ENCODE results near the gene VPS52. TPM values are rescaled to one million over a fixed set of nuclear protein-coding genes. Genes with fewer than 3 reads are reported as not detected.

VPS52 gene
- total and polyA plus RNA-seq, 9 of the 15 experiments (the other 6 are each of a cell fraction or from before 2014, with no cell fraction given) = 24.4 to 103 (median 40.2) TPM

GRCh38 chr6:33273924-33274902, 2.5 kb upstream of the VPS52 start:
- Histone ChIP-seq H3K9ac (ENCODE audit: insufficient read depth in 1 of 2, low read depth in 2 of 2, low read length in 2 of 2) (peak overlapping the region; percentile 90 to 100), H4K20me1 (replicated peaks; ENCODE audit: control insufficient read depth, insufficient read depth, low read length) (peaks cover 42% of the 10 kb centered on the region), H3K27ac (ENCODE audit: extremely low read depth, low read depth, low read length) (peak overlapping the region; percentile 98), H3K79me2 (ENCODE audit: control insufficient read depth, insufficient read depth, low read length) (peaks cover 68% of the 10 kb centered on the region), H3K9me1 (ENCODE audit: control insufficient read depth, insufficient read depth, low read length) (no peaks in the 10 kb centered on the region), H3K27me3 (ENCODE audit: control insufficient read depth in 2 of 2, insufficient read depth in 2 of 2, low read length in 2 of 2) (no peaks in the 10 kb centered on the region; a peak in 1 of 5 replicates), H3K4me3 (peak overlapping the region; percentile 93), H2AFZ (ENCODE audit: low read depth, low read length) (no peak overlapping the region), H3K9me3 (replicated peaks; ENCODE audit: control insufficient read depth, insufficient read depth, low read depth, low read length) (no peaks in the 10 kb centered on the region), H3K36me3 (ENCODE audit: control insufficient read depth, insufficient read depth, low read length) (peaks cover 76% of the 10 kb centered on the region), H3K4me1 (replicated peaks in 1 of 2; ENCODE audit: control insufficient read depth in 2 of 2, insufficient read depth in 2 of 2, low read length in 2 of 2) (peaks cover 34 to 38% of the 10 kb centered on the region in 2 experiments), H3K4me2 (ENCODE audit: insufficient read depth, low read length) (peak overlapping the region; percentile 99)
- intact Hi-C loops (cut with micrococcal nuclease) = loop anchor here (10.0 kb wide), 1 partner anchor 301 kb away; no protein-coding TSS in a partner anchor
- BruUV-seq (replicated peaks) = no TSS peak
- ATAC-seq (no peak), DNase-seq (ENCODE audit: extremely low read depth in 1 of 4, low spot score in 3 of 4) (peak in 1 of 4 experiments; percentile 34), FAIRE-seq (no peak)
- in situ Hi-C loops (cut with MboI) = loop anchor here (10.0 kb wide), 1 partner anchor 131 kb away; no protein-coding TSS in a partner anchor
- CTCF ChIA-PET (ENCODE audit: low intra/inter-chr PET ratio) = no interaction called here
- WGBS (ENCODE audit: insufficient coverage, low coverage, missing lambda C conversion rate) = 6% methylated on average over 14 of the region's 14 CpGs
- POLR2A ChIA-PET = interaction anchor here (0.5 to 8.1 kb wide), 10 partner anchors 8 to 302 kb away, joined by 3 to 90 read pairs (median 3); partner anchors contain the start of genes PFDN6 and WDR46
- peak; percentile 30 for TF ChIP-seq KDM5B (IDR thresholded peaks at IDR 0.05; ENCODE audit: insufficient replicate concordance, low read depth, low read length)
- no peak for TF ChIP-seq HOXB6 (CRISPR knock-in tag; IDR thresholded peaks at IDR 0.05; ENCODE audit: borderline replicate concordance)
- 0 out of 4 replicates have a peak, but pooled peaks of 1 of the 2 experiments have one; percentile 28 for TF ChIP-seq FOXA3 (CRISPR knock-in tag; conservative IDR thresholded peaks at IDR 0.05 in 1 of 2, IDR thresholded peaks at IDR 0.05 in 1 of 2)
- TF ChIP-seq POLR2A (conservative IDR thresholded peaks at IDR 0.05) = peak; percentile 74
- peak; percentile 59 for TF ChIP-seq POLR2B (IDR thresholded peaks at IDR 0.05; ENCODE audit: low read depth, partially characterized antibody)
- TF ChIP-seq, protein P1, sequence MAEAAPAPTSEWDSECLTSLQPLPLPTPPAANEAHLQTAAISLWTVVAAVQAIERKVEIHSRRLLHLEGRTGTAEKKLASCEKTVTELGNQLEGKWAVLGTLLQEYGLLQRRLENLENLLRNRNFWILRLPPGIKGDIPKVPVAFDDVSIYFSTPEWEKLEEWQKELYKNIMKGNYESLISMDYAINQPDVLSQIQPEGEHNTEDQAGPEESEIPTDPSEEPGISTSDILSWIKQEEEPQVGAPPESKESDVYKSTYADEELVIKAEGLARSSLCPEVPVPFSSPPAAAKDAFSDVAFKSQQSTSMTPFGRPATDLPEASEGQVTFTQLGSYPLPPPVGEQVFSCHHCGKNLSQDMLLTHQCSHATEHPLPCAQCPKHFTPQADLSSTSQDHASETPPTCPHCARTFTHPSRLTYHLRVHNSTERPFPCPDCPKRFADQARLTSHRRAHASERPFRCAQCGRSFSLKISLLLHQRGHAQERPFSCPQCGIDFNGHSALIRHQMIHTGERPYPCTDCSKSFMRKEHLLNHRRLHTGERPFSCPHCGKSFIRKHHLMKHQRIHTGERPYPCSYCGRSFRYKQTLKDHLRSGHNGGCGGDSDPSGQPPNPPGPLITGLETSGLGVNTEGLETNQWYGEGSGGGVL (CRISPR knock-in tag; IDR thresholded peaks at IDR 0.05) = no peak
- no peak for TF ChIP-seq THAP12 (CRISPR knock-in tag; IDR thresholded peaks at IDR 0.05)
- TF ChIP-seq E2F3 (CRISPR knock-in tag; IDR thresholded peaks at IDR 0.05) = no peak
- TF ChIP-seq POLR3G (IDR thresholded peaks at IDR 0.05; ENCODE audit: extremely low read depth, insufficient read length, insufficient replicate concordance) = no peak
- no peak for TF ChIP-seq MIER1 (IDR thresholded peaks at IDR 0.05; ENCODE audit: low read depth)
- TF ChIP-seq ZNF24 (IDR thresholded peaks at IDR 0.05) = no peak
- TF ChIP-seq ZNF395 (CRISPR knock-in tag; IDR thresholded peaks at IDR 0.05) = 0 out of 2 replicates have a peak, but pooled peaks have one; percentile 25
- TF ChIP-seq U2AF1 (optimal IDR thresholded peaks at IDR 0.05; ENCODE audit: low read depth, low read length) = no peak
- TF ChIP-seq HDAC6 (IDR thresholded peaks at IDR 0.05; ENCODE audit: low read depth, low read length) = no peak
- no peak for TF ChIP-seq NFATC3 (IDR thresholded peaks at IDR 0.05)
